GM12864 (cell line): ENCODE results near the gene FGFBP3.
"Not testable (repeated sequence)": the region's sequence is repeated elsewhere in the genome, so short reads cannot be mapped to it uniquely, and the experiment has no call there.

Experiments used
- DNase-seq: peaks from one replicate; pipeline ENCODE4 v3.0.0-alpha.2; 2011; ENCODE audit warnings: low read depth
- H3K4me3 ChIP-seq: 2 replicates; pipeline ENCODE4 v1.5.1; 2011; ENCODE audit warnings: mild to moderate bottlenecking, low read depth, low read length, control low read depth
- CTCF ChIP-seq: IDR thresholded peaks from 2 replicates; pipeline ENCODE4 v1.5.1; 2011; ENCODE audit warnings: low read depth, mild to moderate bottlenecking, moderate library complexity, low read length, control low read depth, inconsistent platforms; ENCODE audit errors: missing control alignments

Gene FGFBP3

GRCh38 chr10:91907033-91907594, 2.2 kb downstream of the FGFBP3 start:
- no peak for TF ChIP-seq CTCF
- H3K4me3 ChIP-seq: no peak overlapping the region
- no peak for DNase-seq

DNA sequence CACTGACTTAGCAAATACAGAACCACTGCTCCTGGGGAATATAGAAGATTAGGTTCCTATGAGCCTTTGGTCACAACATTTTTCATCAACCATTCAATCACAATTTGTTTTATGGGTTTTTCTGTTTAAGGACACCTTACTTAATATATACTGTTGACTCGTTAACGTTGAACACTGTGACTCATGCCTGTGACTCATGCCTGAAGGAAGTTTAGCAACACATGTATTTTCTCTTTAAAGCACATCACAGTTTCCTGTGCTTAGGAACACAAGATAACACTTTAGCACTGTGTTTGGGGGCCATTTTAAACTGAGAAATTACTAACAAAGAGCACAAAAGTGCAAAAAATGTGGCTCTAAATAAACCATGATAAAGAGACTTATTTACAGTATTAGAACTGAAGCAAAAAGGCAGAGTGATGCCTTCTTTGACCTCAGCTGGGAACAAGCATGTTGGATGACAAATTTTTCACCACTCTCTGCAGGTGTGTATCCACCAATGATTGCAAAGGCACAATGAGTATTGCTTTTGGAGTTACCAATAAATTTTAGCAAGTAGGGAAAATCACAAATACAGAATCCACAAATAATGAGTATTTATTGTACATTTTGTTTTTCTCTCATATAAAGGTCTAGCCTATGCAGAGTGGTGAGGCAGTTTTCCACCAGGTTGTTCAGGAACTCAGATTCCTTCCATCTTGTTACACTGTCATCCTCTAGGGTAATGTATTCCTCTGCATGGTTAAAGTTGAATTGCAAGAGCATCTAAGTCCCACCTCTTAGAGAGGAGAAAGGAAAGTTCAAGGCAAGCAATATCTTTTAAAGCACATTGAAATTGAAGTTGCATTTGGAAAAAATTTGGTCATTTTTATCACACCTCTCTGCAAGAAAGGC, 7.3 kb downstream of the FGFBP3 start:
- no peak for DNase-seq
- no peak for TF ChIP-seq CTCF
- no peak overlapping the region for H3K4me3 ChIP-seq

- no peak for DNase-seq
- no peak overlapping the region for H3K4me3 ChIP-seq
- no peak for TF ChIP-seq CTCF
These were observed 11.9 kb downstream of the FGFBP3 start for GRCh38 chr10:91897421-91897820.

DNA sequence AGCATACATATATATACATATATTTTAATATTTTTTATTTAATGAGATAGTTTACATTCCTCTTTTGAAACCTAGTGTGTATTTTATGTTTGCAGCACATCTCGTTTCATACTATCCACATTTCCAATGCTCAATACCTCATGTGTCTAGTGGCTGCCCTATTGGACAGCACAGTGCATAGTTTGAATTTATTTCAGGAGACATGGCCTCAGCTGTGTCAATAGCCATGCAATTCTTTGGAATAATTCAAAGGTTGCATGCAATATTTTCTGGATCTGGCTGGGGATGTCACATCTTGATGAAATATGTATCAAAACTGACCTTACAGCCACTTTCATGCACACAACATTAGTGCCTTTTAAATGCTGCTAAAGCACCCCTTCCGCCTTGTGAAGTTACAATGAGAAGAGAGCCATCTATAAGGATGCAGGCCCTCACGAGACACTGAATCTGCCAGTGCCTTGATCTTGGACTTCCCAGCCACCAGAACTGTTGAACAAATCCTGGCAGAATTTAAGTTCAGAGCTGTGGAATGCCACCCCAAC, 13.0 kb downstream of the FGFBP3 start:
- no peak for TF ChIP-seq CTCF
- no peak for DNase-seq

DNA sequence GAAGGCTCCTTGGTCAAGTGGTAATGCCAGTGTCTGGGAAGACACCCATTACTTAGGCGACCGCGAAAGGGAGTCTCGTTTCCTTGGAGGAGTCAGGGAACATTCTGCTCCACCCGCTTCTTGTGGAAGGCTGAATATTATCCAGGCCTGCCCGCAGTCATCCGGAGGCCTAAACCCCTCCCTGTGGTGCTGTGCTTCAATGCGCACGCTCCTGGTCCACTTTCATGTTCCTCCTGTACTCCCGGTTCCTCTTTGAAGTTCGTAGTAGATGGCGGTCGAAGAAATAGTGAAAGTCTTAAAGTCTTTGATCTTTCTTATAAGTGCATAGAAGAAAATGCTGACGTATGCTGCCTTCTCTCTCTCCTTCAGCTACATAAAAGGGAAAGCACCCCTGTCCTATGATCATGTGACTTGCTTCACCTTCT, 15.0 kb downstream of the FGFBP3 start:
- not testable (repeated sequence) for H3K4me3 ChIP-seq, DNase-seq

More for the DNA sequence above, 13.0 kb downstream of the FGFBP3 start:
- no peak overlapping the region for H3K4me3 ChIP-seq

GRCh38 chr10:91893051-91893450, 16.2 kb downstream of the FGFBP3 start:
- H3K4me3 ChIP-seq: no peak overlapping the region
- DNase-seq: no peak
- TF ChIP-seq CTCF: no peak

DNA sequence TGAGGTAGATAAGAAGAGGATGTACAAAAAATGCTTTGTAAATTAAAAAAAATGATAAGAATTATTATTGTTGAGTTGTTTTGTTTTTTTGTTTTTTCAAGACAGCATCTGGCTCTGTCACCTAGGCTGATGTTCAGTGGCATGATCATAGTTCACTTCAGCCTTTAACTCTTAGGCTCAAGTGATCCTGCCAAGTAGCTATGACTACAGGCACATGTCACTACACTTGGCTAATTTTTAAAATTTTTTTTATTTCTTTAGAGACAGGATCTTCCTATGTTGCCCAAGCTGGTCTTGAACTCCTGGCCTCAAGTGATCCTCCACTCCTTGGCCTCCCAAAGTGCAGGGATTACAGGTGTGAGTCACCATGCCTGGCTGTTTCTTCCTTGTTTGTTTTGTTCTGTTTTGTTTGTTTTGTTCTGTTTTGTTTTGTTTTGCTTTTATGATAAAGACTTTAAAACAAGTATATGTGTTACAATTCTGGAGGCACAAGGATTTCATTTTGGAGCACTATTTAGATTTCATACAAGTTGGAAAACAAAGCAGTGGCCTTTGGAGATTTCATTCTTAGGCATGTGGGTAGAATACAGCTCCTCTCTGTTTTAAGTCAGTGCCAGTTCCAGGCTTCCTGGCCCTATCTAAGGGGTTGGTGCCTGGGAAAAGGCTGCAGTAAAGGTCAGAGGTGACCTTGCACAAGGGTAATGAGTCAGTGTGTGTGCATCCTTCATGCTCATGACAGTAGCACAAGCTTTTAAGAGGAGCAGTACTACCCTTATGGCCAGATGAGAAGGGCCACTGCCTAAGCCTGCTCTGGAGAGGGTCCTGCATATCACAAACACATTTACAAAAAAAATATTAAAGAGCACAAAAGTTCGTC, 17.9 kb downstream of the FGFBP3 start:
- no peak overlapping the region for H3K4me3 ChIP-seq
- TF ChIP-seq CTCF: no peak
- DNase-seq: no peak
